Measurements from ENCODE around the gene WDR72.
"Not testable (repeated sequence)": the region's sequence is repeated elsewhere in the genome, so short reads cannot be mapped to it uniquely, and the experiment has no call there.

Gene WDR72

GRCh38 chr15:53588773-53589172 lies 170.7 kb downstream of the WDR72 start:
- DNase-seq, result no peak

- no peak for DNase-seq
Observed at GRCh38 chr15:53586799-53587198, 172.7 kb downstream of the WDR72 start.

DNA sequence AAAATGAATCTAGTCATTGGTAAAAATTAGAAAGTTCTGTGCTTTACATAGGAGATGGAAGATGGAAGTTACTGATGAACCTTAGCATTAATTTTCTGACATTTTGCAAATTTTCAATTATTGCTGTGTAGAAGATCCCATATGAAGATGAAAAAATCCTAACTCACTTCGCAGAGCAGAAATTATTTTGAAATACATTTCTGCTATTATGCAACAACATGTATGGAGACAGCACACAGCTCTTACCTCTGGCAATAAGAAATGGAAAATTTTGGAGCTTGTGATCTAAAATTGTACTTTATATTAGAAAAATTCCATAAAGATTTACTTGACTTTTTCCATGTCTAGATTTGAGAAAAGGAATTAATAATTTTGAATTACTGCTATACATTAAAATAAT lies 177.9 kb downstream of the WDR72 start:
- no peak for DNase-seq

- DNase-seq, result no peak
Observed at GRCh38 chr15:53580366-53580765, 179.1 kb downstream of the WDR72 start.

GRCh38 chr15:53576841-53577240 lies 182.6 kb downstream of the WDR72 start:
- DNase-seq, result no peak

GRCh38 chr15:53573091-53573490 lies 186.4 kb downstream of the WDR72 start:
- DNase-seq, result no peak

GRCh38 chr15:53569751-53570480 lies 189.5 kb downstream of the WDR72 start:
- no peak for DNase-seq

- no peak for DNase-seq
Observed at GRCh38 chr15:53566912-53567311, 192.6 kb downstream of the WDR72 start.

GRCh38 chr15:53565721-53566120 lies 193.7 kb downstream of the WDR72 start:
- DNase-seq, result no peak

DNA sequence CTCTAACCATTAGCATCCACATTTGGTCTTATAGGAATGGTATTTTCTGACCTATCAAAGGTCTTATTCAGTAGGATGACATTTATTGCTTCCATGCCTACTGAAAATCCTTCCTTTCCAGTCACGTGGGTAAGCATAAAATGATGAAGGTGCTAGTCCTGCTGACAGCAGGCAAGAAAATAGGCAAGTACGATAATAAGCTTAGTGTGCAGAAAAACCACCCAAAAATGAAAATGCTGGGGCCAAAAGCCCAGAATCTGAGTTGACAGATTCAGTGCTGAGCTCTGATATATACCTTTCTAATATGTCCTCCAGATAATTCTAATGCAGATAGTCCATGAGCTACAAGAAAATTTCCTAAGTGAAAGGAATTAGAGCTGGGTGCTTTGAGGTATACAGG lies 194.8 kb downstream of the WDR72 start:
- no peak for DNase-seq

DNA sequence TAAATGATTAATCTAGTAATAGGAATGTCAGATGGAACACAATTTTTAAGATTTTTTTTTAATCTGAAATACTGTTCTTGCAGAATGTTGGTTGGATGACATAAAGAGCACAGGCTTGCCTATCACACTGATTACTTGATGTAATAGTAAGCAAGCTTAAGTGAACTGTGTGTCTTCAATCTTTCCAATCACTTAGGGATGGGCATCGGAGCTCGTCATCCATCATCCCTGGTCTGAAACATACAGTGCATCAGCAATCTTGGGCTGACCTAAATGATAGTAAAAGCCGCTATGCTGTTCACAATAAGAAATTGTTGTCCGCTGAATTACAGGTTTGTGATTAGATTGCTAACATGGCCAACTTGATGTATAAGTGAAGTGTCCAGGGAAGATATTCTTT lies 195.8 kb downstream of the WDR72 start:
- peak; percentile 38 for DNase-seq

- peak; percentile 65 for DNase-seq
Observed at GRCh38 chr15:53559364-53560277, 199.8 kb downstream of the WDR72 start.

DNA sequence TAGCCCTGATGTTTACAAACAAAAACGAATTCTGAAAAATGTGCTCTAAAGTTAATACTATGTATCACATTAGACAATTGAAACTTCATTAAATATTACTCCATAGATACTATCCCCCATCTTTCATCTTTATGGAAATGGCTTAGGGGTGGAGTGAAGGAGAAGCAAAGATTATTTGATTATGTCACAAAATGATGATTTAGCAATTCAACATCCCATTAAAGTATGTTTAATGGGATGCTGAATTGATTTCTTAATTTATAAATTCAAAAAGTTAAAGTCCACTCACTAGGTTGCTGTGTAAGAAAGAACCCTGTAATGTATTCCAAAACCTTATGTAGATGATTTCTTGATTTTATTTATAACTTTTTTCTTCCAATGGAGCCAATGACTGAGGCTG lies 201.1 kb downstream of the WDR72 start:
- no peak for DNase-seq

GRCh38 chr15:53555226-53555625 lies 204.2 kb downstream of the WDR72 start:
- no peak for DNase-seq

DNA sequence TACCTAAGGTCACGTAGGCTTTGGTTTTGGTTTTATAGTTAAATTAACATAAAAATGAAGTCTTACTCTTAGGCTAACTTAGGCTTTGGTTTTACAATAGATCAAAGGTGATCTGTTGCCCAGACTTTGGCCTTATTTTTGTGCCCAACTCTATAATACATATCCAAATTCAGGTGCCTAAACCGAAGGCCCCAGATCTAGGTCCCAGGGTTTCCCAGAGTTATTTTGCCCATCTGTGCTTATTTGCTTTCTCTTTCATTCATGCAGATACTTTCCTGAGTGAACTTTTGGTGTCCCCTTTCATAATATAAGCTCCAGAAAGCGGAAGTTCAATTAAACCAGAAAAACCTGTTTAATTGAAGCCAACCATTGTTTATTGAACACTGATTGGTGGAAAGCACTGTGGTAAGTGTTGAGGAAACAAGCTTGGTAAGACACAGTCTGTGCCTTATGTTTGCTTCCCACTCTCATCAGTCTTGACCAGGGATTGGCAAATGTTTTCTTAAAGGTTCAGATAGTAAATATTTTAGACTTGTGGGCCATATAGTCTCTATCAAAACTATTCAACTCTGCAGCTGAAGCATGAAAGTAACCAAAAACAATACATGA lies 209.7 kb downstream of the WDR72 start:
- DNase-seq, result no peak

DNA sequence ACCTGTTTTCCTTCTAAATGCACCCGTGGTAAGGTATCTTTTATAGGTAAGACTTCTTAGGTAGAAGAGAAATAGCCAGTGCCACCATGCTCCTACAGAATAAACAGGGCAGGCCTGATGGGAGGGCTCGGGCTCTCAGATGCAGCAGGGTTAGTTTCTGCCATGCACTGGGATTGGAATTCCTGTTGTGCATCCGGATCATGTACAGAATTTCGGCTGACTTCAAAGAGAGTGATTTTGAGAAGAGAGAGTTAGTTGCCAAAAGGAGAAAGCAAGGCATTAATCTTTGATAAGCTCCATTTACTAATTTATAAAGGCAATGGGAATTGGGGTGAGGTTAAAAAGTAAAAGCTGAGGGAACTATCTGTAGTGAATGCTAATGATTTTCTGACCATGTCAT lies 211.2 kb downstream of the WDR72 start:
- no peak for DNase-seq

DNA sequence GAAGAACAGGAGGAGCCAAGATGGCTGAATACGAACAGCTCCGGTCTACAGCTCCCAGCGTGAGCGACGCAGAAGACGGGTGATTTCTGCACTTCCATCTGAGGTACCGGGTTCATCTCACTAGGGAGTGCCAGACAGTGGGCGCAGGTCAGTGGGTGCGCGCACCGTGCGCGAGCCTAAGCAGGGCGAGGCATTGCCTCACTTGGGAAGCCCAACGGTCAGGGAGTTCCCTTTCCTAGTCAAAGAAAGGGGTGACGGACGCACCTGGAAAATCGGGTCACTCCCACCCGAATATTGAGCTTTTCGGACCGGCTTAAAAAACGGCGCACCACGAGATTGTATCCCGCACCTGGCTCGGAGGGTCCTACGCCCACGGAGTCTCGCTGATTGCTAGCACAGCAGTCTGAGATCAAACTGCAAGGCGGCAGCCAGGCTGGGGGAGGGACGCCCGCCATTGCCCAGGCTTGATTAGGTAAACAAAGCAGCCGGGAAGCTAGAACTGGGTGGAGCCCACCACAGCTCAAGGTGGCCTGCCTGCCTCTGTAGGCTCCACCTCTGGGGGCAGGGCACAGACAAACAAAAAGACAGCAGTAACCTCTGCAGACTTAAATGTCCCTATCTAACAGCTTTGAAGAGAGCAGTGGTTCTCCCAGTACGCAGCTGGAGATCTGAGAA lies 218.7 kb downstream of the WDR72 start:
- not testable (repeated sequence) for DNase-seq

DNA sequence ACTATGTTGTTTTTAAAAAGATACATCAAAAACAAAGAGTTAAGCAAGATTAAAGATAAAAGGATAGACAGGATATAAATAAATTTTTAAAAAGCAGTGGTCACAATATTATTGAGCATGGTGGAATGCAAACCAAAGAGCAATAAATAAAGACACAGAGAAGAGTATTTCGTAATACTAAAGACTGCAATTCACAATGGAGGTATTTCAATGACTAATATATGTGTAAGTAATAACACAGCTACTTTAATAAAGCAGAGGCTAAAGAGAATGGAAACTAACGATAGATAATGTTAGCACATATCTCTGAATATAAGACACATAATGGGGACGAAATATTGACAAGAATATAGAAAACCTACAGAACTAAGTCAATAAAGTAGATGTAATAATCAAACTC lies 219.6 kb downstream of the WDR72 start:
- DNase-seq, result no peak

GRCh38 chr15:53536479-53537120 lies 222.9 kb downstream of the WDR72 start:
- DNase-seq, result no peak

GRCh38 chr15:53535886-53536285 lies 223.6 kb downstream of the WDR72 start:
- DNase-seq, result peak; percentile 23

DNA sequence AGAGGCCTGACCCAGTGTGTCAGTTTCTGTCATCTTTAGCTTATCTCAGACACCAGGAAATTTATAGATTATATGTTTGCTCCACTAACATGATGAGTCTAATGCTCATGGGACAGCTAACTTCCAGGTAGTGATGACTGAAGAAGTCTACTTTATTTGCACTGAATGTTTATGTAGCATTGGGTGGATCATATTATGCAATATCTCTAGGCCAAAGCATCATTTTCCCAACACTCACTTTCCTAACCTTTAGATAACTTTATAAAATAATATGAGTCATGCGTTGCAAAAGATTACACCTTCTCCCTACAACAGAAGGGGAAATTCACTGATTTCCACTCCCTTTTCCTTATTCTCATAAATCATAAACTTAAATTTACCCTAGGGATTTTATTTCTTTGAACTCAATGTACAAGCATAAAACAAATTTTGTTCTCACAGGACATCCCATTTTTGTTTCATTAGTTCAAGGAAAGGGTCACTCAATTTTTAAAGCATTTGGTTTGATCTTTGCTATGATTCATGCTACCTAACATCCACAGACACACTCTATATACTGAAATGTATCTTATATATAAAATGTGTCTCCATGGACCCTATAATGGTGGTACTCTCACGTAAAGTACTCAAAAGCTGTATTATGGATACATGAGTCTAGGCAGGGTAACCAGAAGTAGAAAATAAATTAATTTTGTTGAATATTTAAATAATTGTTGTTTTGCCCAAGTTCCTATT lies 225.2 kb downstream of the WDR72 start:
- DNase-seq, result no peak

DNA sequence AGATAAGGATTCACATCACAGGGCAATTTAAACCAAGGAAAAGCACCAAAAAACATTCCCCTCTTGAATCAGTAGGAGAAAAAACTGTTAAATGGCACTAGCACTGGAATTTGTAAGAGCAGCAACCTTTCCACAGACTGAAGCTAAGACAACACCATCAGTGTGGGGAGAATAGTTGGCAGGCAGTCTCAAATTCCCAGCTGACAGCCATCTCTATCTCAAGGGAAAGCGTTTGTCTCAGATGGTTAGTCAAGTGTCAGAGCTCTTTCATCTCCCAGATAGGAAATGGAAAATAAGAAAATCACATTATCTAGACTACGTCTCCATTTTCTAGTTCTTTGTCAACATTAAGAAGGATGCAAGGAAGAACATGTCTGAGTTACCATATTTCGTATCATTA lies 228.7 kb downstream of the WDR72 start:
- DNase-seq, result no peak
